ENCODE results near the gene CRIM1. TPM values are rescaled to one million over a fixed set of nuclear protein-coding genes. Genes with fewer than 3 reads are reported as not detected.

Gene CRIM1
- total and polyA plus RNA-seq, 2 of the 8 experiments (the other 6 are each of a cell fraction or from before 2014, with no cell fraction given): 9.4 to 28.4 TPM

DNA sequence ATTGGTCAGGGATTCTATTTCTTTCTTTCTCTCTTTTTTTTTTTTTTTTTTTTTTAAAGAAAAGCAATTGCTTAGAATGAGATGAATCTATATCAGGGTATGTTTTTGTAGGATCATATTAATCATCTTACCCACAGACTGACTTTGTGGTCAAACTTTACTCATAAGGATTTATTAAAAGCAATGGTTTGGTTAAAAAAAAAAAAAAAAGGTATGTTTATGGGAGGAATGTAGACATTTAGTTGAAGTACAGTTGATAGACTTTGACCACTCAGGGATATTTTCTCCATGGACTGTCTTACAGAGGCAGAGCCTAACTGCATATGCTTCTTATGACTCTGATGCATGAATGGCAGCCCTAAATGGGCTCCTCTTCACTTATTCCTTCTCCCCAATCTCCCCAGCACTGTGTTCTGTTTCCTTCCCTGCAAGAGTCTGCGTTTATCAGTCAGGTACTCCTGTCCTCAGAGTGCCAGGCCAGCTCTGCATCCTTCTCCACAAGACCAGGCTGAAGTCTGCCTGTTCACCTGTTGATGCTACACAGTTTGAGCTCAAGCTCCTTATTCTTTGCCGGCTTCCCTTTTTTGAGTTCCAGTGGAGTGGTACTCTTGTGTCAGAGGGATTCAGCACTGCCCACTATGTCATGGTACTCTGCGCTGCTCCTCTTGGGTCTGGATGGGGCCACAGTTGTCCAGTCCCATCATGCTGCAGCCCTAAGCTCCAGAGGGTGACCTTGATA lies 24.3 kb downstream of the CRIM1 start:
- peaks cover 0 to 96% of the 10 kb centered on the region in 2 experiments; a peak in 3 of 4 replicates for H3K79me2 ChIP-seq (ENCODE audit: control insufficient read depth in 1 of 2, insufficient read depth in 2 of 2, low read length in 2 of 2)
- H2BK120ac ChIP-seq (replicated peaks; ENCODE audit: low read depth, low read length): no peak overlapping the region
- 94% methylated on average over 3 of the region's 3 CpGs; no CpG with 5 or more reads in 1 of the 2 experiments for WGBS, 2 experiments (ENCODE audit: extremely low coverage in 1 of 2, insufficient coverage in 1 of 2, insufficient read length in 1 of 2, insufficient replicate concordance in 2 of 2, low coverage in 1 of 2, low lambda C conversion rate in 2 of 2, missing lambda C conversion rate in 1 of 2)

More for the DNA sequence above, 24.3 kb downstream of the CRIM1 start:
- H4K8ac ChIP-seq (ENCODE audit: extremely low read depth, insufficient read depth, low read length): no peak overlapping the region
- H2BK20ac ChIP-seq (ENCODE audit: low read length): no peak overlapping the region
- no peaks in the 10 kb centered on the region for H3K9me3 ChIP-seq (ENCODE audit: insufficient read depth in 2 of 2, low read depth in 1 of 2, low read length in 1 of 2)
- no peak overlapping the region for H2BK5ac ChIP-seq (ENCODE audit: low read depth, low read length)
- no peak for TF ChIP-seq TBP (IDR thresholded peaks at IDR 0.05; ENCODE audit: low read depth, low read length)
- TF ChIP-seq JUND (IDR thresholded peaks at IDR 0.05; ENCODE audit: low read length): no peak
- no peak for TF ChIP-seq CHD1 (IDR thresholded peaks at IDR 0.05; ENCODE audit: low read depth, low read length)
- TF ChIP-seq HDAC6 (IDR thresholded peaks at IDR 0.05; ENCODE audit: low read depth, low read length): no peak
- no peak for TF ChIP-seq TCF12 (IDR thresholded peaks at IDR 0.05; ENCODE audit: low read depth, low read length)
- TF ChIP-seq TEAD4 (IDR thresholded peaks at IDR 0.05; ENCODE audit: low read depth, low read length): no peak
- no peak for TF ChIP-seq ZNF274 (IDR thresholded peaks at IDR 0.05; ENCODE audit: borderline replicate concordance, extremely low read depth, low read length)
- no peak for TF ChIP-seq CBX8 (IDR thresholded peaks at IDR 0.05; ENCODE audit: borderline replicate concordance, low read depth, low read length)
- no peak for TF ChIP-seq POLR2AphosphoS5 (IDR thresholded peaks at IDR 0.05; ENCODE audit: low read depth, low read length)
- no peak for TF ChIP-seq SIRT6 (IDR thresholded peaks at IDR 0.05; ENCODE audit: low read length)
- no peak for TF ChIP-seq SP4 (IDR thresholded peaks at IDR 0.05; ENCODE audit: low read length)
- 0 out of 2 replicates have a peak, but pooled peaks cover 5% of the 10 kb centered on the region for H3K23me2 ChIP-seq (ENCODE audit: low read depth, low read length)
- no peaks in the 10 kb centered on the region for H3K27me3 ChIP-seq (replicated peaks in 1 of 4; ENCODE audit: control insufficient read depth in 3 of 4, extremely low read depth in 1 of 4, insufficient read depth in 3 of 4, low read length in 3 of 4)
- H4K91ac ChIP-seq (replicated peaks; ENCODE audit: insufficient read length, low read length): no peak overlapping the region
- no peak overlapping the region for H3K56ac ChIP-seq (replicated peaks; ENCODE audit: insufficient read length, low read depth, low read length)
- H3K4me1 ChIP-seq (replicated peaks in 1 of 4; ENCODE audit: control insufficient read depth in 3 of 4, insufficient read depth in 4 of 4, low read length in 3 of 4): peaks cover 8 to 36% (median 31%) of the 10 kb centered on the region in 4 experiments
- no peak overlapping the region for H3K4me2 ChIP-seq (ENCODE audit: insufficient read depth in 1 of 2, low read depth in 2 of 2, low read length in 2 of 2)
- H2AFZ ChIP-seq (ENCODE audit: low read length): no peak overlapping the region
- no peak overlapping the region for H2AK5ac ChIP-seq (ENCODE audit: low read depth, low read length)
- no peak overlapping the region for H3K4me3 ChIP-seq (ENCODE audit: extremely low read depth in 1 of 4, insufficient read depth in 2 of 4, low read depth in 3 of 4, low read length in 4 of 4)
- H3K4ac ChIP-seq (replicated peaks; ENCODE audit: insufficient read length, low read depth, low read length): no peak overlapping the region
- no peak overlapping the region for H4K5ac ChIP-seq (ENCODE audit: insufficient read length, low read depth, low read length)
- peaks cover 7% of the 10 kb centered on the region for H3K79me1 ChIP-seq (ENCODE audit: low read depth, low read length)
- no peak overlapping the region for H3K23ac ChIP-seq (ENCODE audit: insufficient read length)
- H3K9ac ChIP-seq (replicated peaks in 1 of 4; ENCODE audit: extremely low read depth in 1 of 4, low read depth in 3 of 4, low read length in 3 of 4): no peak overlapping the region
- peaks cover 0 to 7% of the 10 kb centered on the region in 2 experiments for H4K20me1 ChIP-seq (replicated peaks in 1 of 2; ENCODE audit: control insufficient read depth in 1 of 2, insufficient read depth in 2 of 2, low read length in 2 of 2)
- DNase-seq (ENCODE audit: low read depth in 1 of 2, low spot score in 2 of 2) (no peak), FAIRE-seq (no peak)
- no peak overlapping the region for H3K14ac ChIP-seq (ENCODE audit: insufficient read length)
- ChIA-PET POLR2A (ENCODE audit: partially characterized antibody) (interaction anchor here (0.6 to 1.6 kb wide), 3 partner anchors 10 to 145 kb away, joined by 3 to 5 read pairs (median 3); partner anchors contain the start of gene CRIM1), CTCF (ENCODE audit: partially characterized antibody) (interaction anchor here (1.3 to 1.8 kb wide), 2 partner anchors 10 to 27 kb away, joined by 4 to 6 read pairs; no protein-coding TSS in a partner anchor)
- peak overlapping the region; percentile 47; the same call in 1 of the 2 replicates for H2BK15ac ChIP-seq (ENCODE audit: low read length)
- H3K18ac ChIP-seq (ENCODE audit: extremely low read depth, low read length): no peak overlapping the region
- no peaks in the 10 kb centered on the region for H3K36me3 ChIP-seq (ENCODE audit: control insufficient read depth in 2 of 4, insufficient read depth in 4 of 4, low read length in 3 of 4)
- H3K27ac ChIP-seq (ENCODE audit: low read depth, low read length): no peak overlapping the region
- peak overlapping the region; percentile 85 for H2BK12ac ChIP-seq (ENCODE audit: low read depth, low read length)
